Measurements from ENCODE around the gene DDI2. TPM values are rescaled to one million over a fixed set of nuclear protein-coding genes. Genes with fewer than 3 reads are reported as not detected.

DDI2 gene
- 13.0 and 20.7 TPM in 2 replicates for total RNA-seq

GRCh38 chr1:15617173-15618076, at the start of gene DDI2:
Gene DDI2, plus strand, starts transcription at chr1:15617458. Its CDS starts 213 bp downstream, at chr1:15617671.

GRCh38 chr1:15584489-15585363, 32.5 kb upstream of the DDI2 start, which contains the start of gene AGMAT:
Gene AGMAT, minus strand, starts transcription at chr1:15585051. Its CDS starts 84 bp downstream, at chr1:15584967.

GRCh38 chr1:15684042-15684461, 66.8 kb downstream of the DDI2 start, which contains the start of gene PLEKHM2:
Gene PLEKHM2, plus strand, starts transcription at chr1:15684320. Its CDS starts 239 bp downstream, at chr1:15684559.

Other genes starting within 250 kb of the DDI2 start
- 48.8 and 82.7 TPM in 2 replicates for gene EFHD2, start 207.6 kb upstream of the DDI2 start, total RNA-seq
- not detected in 2 replicates for gene CTRC, start 179.0 kb upstream of the DDI2 start, total RNA-seq
- not detected in 2 replicates for gene CELA2A, start 160.7 kb upstream of the DDI2 start, total RNA-seq
- gene CELA2B, start 141.4 kb upstream of the DDI2 start, total RNA-seq = not detected in 2 replicates
- 3.4 and 4.0 TPM in 2 replicates for gene CASP9, start 93.2 kb upstream of the DDI2 start, total RNA-seq
- gene DNAJC16, start 90.6 kb upstream of the DDI2 start, total RNA-seq = 10.7 and 11.8 TPM in 2 replicates
- gene AGMAT, start 32.4 kb upstream of the DDI2 start, total RNA-seq = 1.9 and 2.1 TPM in 2 replicates
- gene PLEKHM2, start 66.9 kb downstream of the DDI2 start, total RNA-seq = 63.7 and 75.2 TPM in 2 replicates
- 0.21 and 0.48 TPM in 2 replicates for gene SLC25A34, start 118.8 kb downstream of the DDI2 start, total RNA-seq
- not detected in 2 replicates for gene TMEM82, start 125.0 kb downstream of the DDI2 start, total RNA-seq
- gene FBLIM1, start 141.3 kb downstream of the DDI2 start, total RNA-seq = 74.6 and 288 TPM in 2 replicates
- gene UQCRHL, start 190.2 kb downstream of the DDI2 start, total RNA-seq = 1.4 and 2.6 TPM in 2 replicates
- gene SPEN, start 230.2 kb downstream of the DDI2 start, total RNA-seq = 23.2 and 30.4 TPM in 2 replicates